Measurements from ENCODE around the gene IQUB.
A peak's percentile ranks its signal among the peaks of the same experiment; 100 is the strongest.
"Not testable (repeated sequence)": the region's sequence is repeated elsewhere in the genome, so short reads cannot be mapped to it uniquely, and the experiment has no call there.

The IQUB gene

GRCh38 chr7:123534383-123535260 is at the start of gene IQUB:
Gene IQUB, minus strand, starts transcription at chr7:123534595. Its CDS starts 22,255 bp downstream, at chr7:123512340.
- DNase-seq (ENCODE audit: low read depth): peak; percentile 95

GRCh38 chr7:123583821-123584220 is 49.4 kb upstream of the IQUB start:
- DNase-seq (ENCODE audit: low read depth): no peak

GRCh38 chr7:123581162-123581459 is 46.7 kb upstream of the IQUB start:
- DNase-seq (ENCODE audit: low read depth): no peak

GRCh38 chr7:123580406-123581161 is 46.2 kb upstream of the IQUB start:
- peak; percentile 65 for DNase-seq (ENCODE audit: low read depth)

- DNase-seq (ENCODE audit: low read depth): no peak
Observed at GRCh38 chr7:123579416-123579815, 45.0 kb upstream of the IQUB start.

- DNase-seq (ENCODE audit: low read depth): no peak
Observed at GRCh38 chr7:123573896-123574467, 39.6 kb upstream of the IQUB start.

- DNase-seq (ENCODE audit: low read depth): no peak
Observed at GRCh38 chr7:123573341-123573740, 38.9 kb upstream of the IQUB start.

- DNase-seq (ENCODE audit: low read depth): peak; percentile 26
Observed at GRCh38 chr7:123571684-123572083, 37.3 kb upstream of the IQUB start.

- no peak for DNase-seq (ENCODE audit: low read depth)
Observed at GRCh38 chr7:123571187-123571586, 36.8 kb upstream of the IQUB start.

- peak; percentile 33 for DNase-seq (ENCODE audit: low read depth)
Observed at GRCh38 chr7:123570390-123571182, 36.2 kb upstream of the IQUB start.

GRCh38 chr7:123569352-123570010 is 35.1 kb upstream of the IQUB start:
- DNase-seq (ENCODE audit: low read depth): no peak

- DNase-seq (ENCODE audit: low read depth): no peak
Observed at GRCh38 chr7:123562121-123562520, 27.7 kb upstream of the IQUB start.

GRCh38 chr7:123558289-123558874 is 24.0 kb upstream of the IQUB start:
- DNase-seq (ENCODE audit: low read depth): no peak

GRCh38 chr7:123557398-123558288 is 23.2 kb upstream of the IQUB start, which contains the start of gene NDUFA5:
Gene NDUFA5, minus strand, starts transcription at chr7:123557818. Its CDS starts 23 bp downstream, at chr7:123557795.
- peak; percentile 99 for DNase-seq (ENCODE audit: low read depth)

- DNase-seq (ENCODE audit: low read depth): peak; percentile 22
Observed at GRCh38 chr7:123557016-123557397, 22.6 kb upstream of the IQUB start.

- no peak for DNase-seq (ENCODE audit: low read depth)
Observed at GRCh38 chr7:123555484-123555883, 21.1 kb upstream of the IQUB start.

GRCh38 chr7:123553159-123553558 is 18.8 kb upstream of the IQUB start:
- DNase-seq (ENCODE audit: low read depth): no peak

GRCh38 chr7:123552641-123553040 is 18.2 kb upstream of the IQUB start:
- DNase-seq (ENCODE audit: low read depth): no peak

- DNase-seq (ENCODE audit: low read depth): not testable (repeated sequence)
Observed at GRCh38 chr7:123552134-123552533, 17.7 kb upstream of the IQUB start.

GRCh38 chr7:123548406-123548805 is 14.0 kb upstream of the IQUB start:
- DNase-seq (ENCODE audit: low read depth): no peak
